PC-9 (cell line): ENCODE results near the gene IRF2.

Experiments
- CTCF ChIP-seq: fragments of 200-600 bp; sonication (generic); conservative IDR thresholded peaks from 2 replicates; pipeline ENCODE4 v1.6.1; 2017; ENCODE audit warnings: mixed run types, antibody characterized with exemption, mild to moderate bottlenecking, moderate library complexity
- EZH2 ChIP-seq: fragments of 200-600 bp; sonication (generic); IDR thresholded peaks from 2 replicates; pipeline ENCODE4 v1.8.0; 2017; ENCODE audit warnings: antibody characterized with exemption, low read depth

GRCh38 chr4:184350213-184350817 lies 124.0 kb downstream of the IRF2 start:
- TF ChIP-seq CTCF (no peak), EZH2 (no peak)
